NB4 (cell line): ENCODE data around the gene SLK.

Experiments used
- MYC ChIP-seq: IDR thresholded peaks from 2 replicates; pipeline ENCODE4 v1.6.1; 2011; ENCODE audit warnings: low read depth, low read length
- POLR2A ChIP-seq: IDR thresholded peaks from 2 replicates; pipeline ENCODE4 v1.6.1; 2011; ENCODE audit warnings: mild to moderate bottlenecking; ENCODE audit not compliant: insufficient read length; ENCODE audit errors: extremely low read depth
- TF ChIP-seq, protein P1 (sequence below): IDR thresholded peaks from one replicate; pipeline ENCODE4 v1.5.1; 2012; ENCODE audit warnings: low read depth, low read length

GRCh38 chr10:103995134-103995533 lies 28.2 kb downstream of the SLK start:
- TF ChIP-seq POLR2A (no peak), MYC (no peak)
- TF ChIP-seq, protein P1, sequence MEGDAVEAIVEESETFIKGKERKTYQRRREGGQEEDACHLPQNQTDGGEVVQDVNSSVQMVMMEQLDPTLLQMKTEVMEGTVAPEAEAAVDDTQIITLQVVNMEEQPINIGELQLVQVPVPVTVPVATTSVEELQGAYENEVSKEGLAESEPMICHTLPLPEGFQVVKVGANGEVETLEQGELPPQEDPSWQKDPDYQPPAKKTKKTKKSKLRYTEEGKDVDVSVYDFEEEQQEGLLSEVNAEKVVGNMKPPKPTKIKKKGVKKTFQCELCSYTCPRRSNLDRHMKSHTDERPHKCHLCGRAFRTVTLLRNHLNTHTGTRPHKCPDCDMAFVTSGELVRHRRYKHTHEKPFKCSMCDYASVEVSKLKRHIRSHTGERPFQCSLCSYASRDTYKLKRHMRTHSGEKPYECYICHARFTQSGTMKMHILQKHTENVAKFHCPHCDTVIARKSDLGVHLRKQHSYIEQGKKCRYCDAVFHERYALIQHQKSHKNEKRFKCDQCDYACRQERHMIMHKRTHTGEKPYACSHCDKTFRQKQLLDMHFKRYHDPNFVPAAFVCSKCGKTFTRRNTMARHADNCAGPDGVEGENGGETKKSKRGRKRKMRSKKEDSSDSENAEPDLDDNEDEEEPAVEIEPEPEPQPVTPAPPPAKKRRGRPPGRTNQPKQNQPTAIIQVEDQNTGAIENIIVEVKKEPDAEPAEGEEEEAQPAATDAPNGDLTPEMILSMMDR = no peak
